ENCODE measurements around the gene UNKL. TPM values are rescaled to one million over a fixed set of nuclear protein-coding genes. Genes with fewer than 3 reads are reported as not detected.

Gene UNKL
- total RNA-seq, 1 experiment from 2014 or later = 32.0 TPM

- Mint-ChIP-seq H3K4me1 (no peaks in the 10 kb centered on the region), H3K4me3 (no peak overlapping the region), H3K27ac (no peak overlapping the region), H3K9me3 (no peaks in the 10 kb centered on the region), H3K27me3 (ENCODE audit: low read depth) (no peaks in the 10 kb centered on the region), H3K36me3 (ENCODE audit: insufficient read depth in 1 of 3, low read depth in 3 of 3) (peaks cover 7 to 33% (median 32%) of the 10 kb centered on the region in 3 experiments; a peak in 6 of 7 replicates)
- Histone ChIP-seq H3K18ac (ENCODE audit: insufficient read length, low read depth, low read length) (no peak overlapping the region), H3K79me1 (ENCODE audit: insufficient read depth, low read depth, low read length, poor library complexity, severe bottlenecking) (no peaks in the 10 kb centered on the region), H4K20me1 (ENCODE audit: control insufficient read depth, insufficient read depth, insufficient read length) (no peaks in the 10 kb centered on the region), H2BK15ac (ENCODE audit: low read depth, low read length) (no peak overlapping the region), H3K4me1 (ENCODE audit: insufficient read depth, low read length) (no peaks in the 10 kb centered on the region), H3K27me3 (ENCODE audit: insufficient read depth, low read length) (no peaks in the 10 kb centered on the region), H2BK20ac (ENCODE audit: low read depth, low read length, poor library complexity, severe bottlenecking) (no peak overlapping the region), H2BK12ac (ENCODE audit: insufficient read length, low read depth, low read length) (no peak overlapping the region), H3K79me2 (ENCODE audit: insufficient read depth, low read length) (no peaks in the 10 kb centered on the region; the same call in 1 of the 2 replicates), H3T11ph (ENCODE audit: low read length) (no peak overlapping the region), H3K9ac (ENCODE audit: extremely low read depth, insufficient read length, low read length) (no peak overlapping the region), H4K91ac (ENCODE audit: insufficient read length, low read depth, low read length) (no peak overlapping the region), H3K27ac (ENCODE audit: insufficient read length, low read depth, low read length) (no peak overlapping the region), H2AK5ac (ENCODE audit: insufficient read length, low read length) (no peak overlapping the region), H3K4ac (ENCODE audit: low read depth, low read length) (no peak overlapping the region), H4K8ac (replicated peaks; ENCODE audit: insufficient read length, low read depth, low read length) (no peak overlapping the region), H2BK5ac (ENCODE audit: insufficient read length, low read length) (no peak overlapping the region), H2BK120ac (ENCODE audit: low read depth, low read length, poor library complexity, severe bottlenecking) (no peak overlapping the region), H3K23me2 (ENCODE audit: insufficient read length, low read depth, low read length, poor library complexity, severe bottlenecking) (no peaks in the 10 kb centered on the region), H3K4me2 (ENCODE audit: insufficient read depth, insufficient read length, low read length) (no peak overlapping the region), H4K5ac (ENCODE audit: insufficient read length, low read depth, low read length) (no peak overlapping the region), H3K14ac (ENCODE audit: insufficient read depth, low read length) (no peak overlapping the region), H2AFZ (ENCODE audit: low read length) (no peak overlapping the region), H3K9me3 (ENCODE audit: control insufficient read depth, low read depth, low read length) (no peaks in the 10 kb centered on the region), H3K56ac (ENCODE audit: insufficient read length, low read depth, low read length) (no peak overlapping the region), H3K23ac (ENCODE audit: insufficient read length, low read depth, low read length) (no peak overlapping the region)
- TF ChIP-seq, protein P1, sequence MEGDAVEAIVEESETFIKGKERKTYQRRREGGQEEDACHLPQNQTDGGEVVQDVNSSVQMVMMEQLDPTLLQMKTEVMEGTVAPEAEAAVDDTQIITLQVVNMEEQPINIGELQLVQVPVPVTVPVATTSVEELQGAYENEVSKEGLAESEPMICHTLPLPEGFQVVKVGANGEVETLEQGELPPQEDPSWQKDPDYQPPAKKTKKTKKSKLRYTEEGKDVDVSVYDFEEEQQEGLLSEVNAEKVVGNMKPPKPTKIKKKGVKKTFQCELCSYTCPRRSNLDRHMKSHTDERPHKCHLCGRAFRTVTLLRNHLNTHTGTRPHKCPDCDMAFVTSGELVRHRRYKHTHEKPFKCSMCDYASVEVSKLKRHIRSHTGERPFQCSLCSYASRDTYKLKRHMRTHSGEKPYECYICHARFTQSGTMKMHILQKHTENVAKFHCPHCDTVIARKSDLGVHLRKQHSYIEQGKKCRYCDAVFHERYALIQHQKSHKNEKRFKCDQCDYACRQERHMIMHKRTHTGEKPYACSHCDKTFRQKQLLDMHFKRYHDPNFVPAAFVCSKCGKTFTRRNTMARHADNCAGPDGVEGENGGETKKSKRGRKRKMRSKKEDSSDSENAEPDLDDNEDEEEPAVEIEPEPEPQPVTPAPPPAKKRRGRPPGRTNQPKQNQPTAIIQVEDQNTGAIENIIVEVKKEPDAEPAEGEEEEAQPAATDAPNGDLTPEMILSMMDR (conservative IDR thresholded peaks at IDR 0.05) = no peak
- no CpG with 5 or more reads among the region's 29 CpGs for WGBS (ENCODE audit: extremely low coverage, insufficient read length, low lambda C conversion rate)
- no peak for DNase-seq
Observed at GRCh38 chr16:1401061-1401757, 13.3 kb downstream of the UNKL start.
